Activated T-cell treated with anti-CD3 and anti-CD28 coated beads for 24 hours (primary cell): ENCODE results near the gene CAPNS2.

Source experiments
- DNase-seq: peaks from one replicate; pipeline ENCODE4 v3.0.0-alpha.2; 2020; ENCODE audit warnings: low read depth

The CAPNS2 gene

GRCh38 chr16:55566432-55567175 lies at the start of gene CAPNS2:
CAPNS2 (plus strand) TSS chr16:55566684; CDS start chr16:55566757, 73 bp downstream.
- no peak for DNase-seq

GRCh38 chr16:55521792-55522191 lies 44.7 kb upstream of the CAPNS2 start:
- DNase-seq: no peak

GRCh38 chr16:55526441-55526840 lies 40.0 kb upstream of the CAPNS2 start:
- DNase-seq: no peak

GRCh38 chr16:55527885-55528284 lies 38.6 kb upstream of the CAPNS2 start:
- DNase-seq: no peak

- DNase-seq: no peak
Measured at GRCh38 chr16:55529018-55529417, 37.5 kb upstream of the CAPNS2 start.

- DNase-seq: no peak
Measured at GRCh38 chr16:55530316-55530856, 36.1 kb upstream of the CAPNS2 start.

GRCh38 chr16:55532227-55532626 lies 34.3 kb upstream of the CAPNS2 start:
- DNase-seq: no peak

GRCh38 chr16:55534756-55535155 lies 31.7 kb upstream of the CAPNS2 start:
- no peak for DNase-seq

GRCh38 chr16:55539049-55539448 lies 27.4 kb upstream of the CAPNS2 start:
- no peak for DNase-seq

GRCh38 chr16:55539488-55539887 lies 27.0 kb upstream of the CAPNS2 start:
- DNase-seq: no peak

GRCh38 chr16:55540221-55540620 lies 26.3 kb upstream of the CAPNS2 start:
- no peak for DNase-seq

- no peak for DNase-seq
Measured at GRCh38 chr16:55542459-55543082, 23.9 kb upstream of the CAPNS2 start.

- DNase-seq: no peak
Measured at GRCh38 chr16:55543472-55543871, 23.0 kb upstream of the CAPNS2 start.

- DNase-seq: no peak
Measured at GRCh38 chr16:55552621-55553020, 13.9 kb upstream of the CAPNS2 start.

GRCh38 chr16:55555436-55555835 lies 11.0 kb upstream of the CAPNS2 start:
- DNase-seq: no peak

- no peak for DNase-seq
Measured at GRCh38 chr16:55557186-55557585, 9.3 kb upstream of the CAPNS2 start.

GRCh38 chr16:55559233-55559632 lies 7.3 kb upstream of the CAPNS2 start:
- no peak for DNase-seq

- no peak for DNase-seq
Measured at GRCh38 chr16:55559933-55560516, 6.5 kb upstream of the CAPNS2 start.

- no peak for DNase-seq
Measured at GRCh38 chr16:55561319-55561848, 5.1 kb upstream of the CAPNS2 start.

GRCh38 chr16:55562936-55563335 lies 3.5 kb upstream of the CAPNS2 start:
- no peak for DNase-seq

- no peak for DNase-seq
Measured at GRCh38 chr16:55563797-55564196, 2.7 kb upstream of the CAPNS2 start.

- no peak for DNase-seq
Measured at GRCh38 chr16:55565086-55565485, 1.4 kb upstream of the CAPNS2 start.

- no peak for DNase-seq
Measured at GRCh38 chr16:55567382-55567781, 898 bp downstream of the CAPNS2 start.
